ENCODE measurements around the gene HYAL3.

The HYAL3 gene

GRCh38 chr3:50327943-50328691, 28.9 kb upstream of the HYAL3 start, which contains the start of gene TUSC2:
TSS of gene TUSC2 (minus strand) at chr3:50328223. CDS start at chr3:50328099, 124 bp downstream.
- DNase-seq, result peak; percentile 76

- no peak for DNase-seq
Observed at GRCh38 chr3:50327129-50327528, 27.9 kb upstream of the HYAL3 start.

GRCh38 chr3:50326182-50326541, 27.0 kb upstream of the HYAL3 start:
- DNase-seq, result no peak

GRCh38 chr3:50325497-50326181, 26.4 kb upstream of the HYAL3 start:
- DNase-seq, result no peak

- DNase-seq, result no peak
Observed at GRCh38 chr3:50325113-50325480, 25.9 kb upstream of the HYAL3 start.

- DNase-seq, result no peak
Observed at GRCh38 chr3:50324351-50325112, 25.3 kb upstream of the HYAL3 start.

- DNase-seq, result no peak
Observed at GRCh38 chr3:50323614-50324199, 24.5 kb upstream of the HYAL3 start.

- no peak for DNase-seq
Observed at GRCh38 chr3:50323092-50323600, 23.9 kb upstream of the HYAL3 start.

- no peak for DNase-seq
Observed at GRCh38 chr3:50322386-50323091, 23.3 kb upstream of the HYAL3 start, which contains the start of gene HYAL2. TSS of gene HYAL2 (minus strand) at chr3:50322745. CDS start at chr3:50320489, 2,256 bp downstream.

GRCh38 chr3:50322115-50322385, 22.8 kb upstream of the HYAL3 start:
- DNase-seq, result no peak

GRCh38 chr3:50321336-50322114, 22.3 kb upstream of the HYAL3 start:
- DNase-seq, result peak; percentile 56

GRCh38 chr3:50320853-50321335, 21.7 kb upstream of the HYAL3 start:
- no peak for DNase-seq

- no peak for DNase-seq
Observed at GRCh38 chr3:50319894-50320625, 20.9 kb upstream of the HYAL3 start.

GRCh38 chr3:50319181-50319893, 20.1 kb upstream of the HYAL3 start:
- DNase-seq, result no peak

GRCh38 chr3:50318615-50319014, 19.4 kb upstream of the HYAL3 start:
- DNase-seq, result no peak

GRCh38 chr3:50318163-50318562, 19.0 kb upstream of the HYAL3 start:
- no peak for DNase-seq

- no peak for DNase-seq
Observed at GRCh38 chr3:50317300-50317699, 18.1 kb upstream of the HYAL3 start.

GRCh38 chr3:50316657-50317242, 17.5 kb upstream of the HYAL3 start:
- no peak for DNase-seq

GRCh38 chr3:50314816-50315215, 15.6 kb upstream of the HYAL3 start:
- no peak for DNase-seq

- DNase-seq, result no peak
Observed at GRCh38 chr3:50314342-50314741, 15.1 kb upstream of the HYAL3 start.

Measured in NCI-H446 treated with DMSO at 0.1 percent for 48 hours (cell line).